Activated T-cell treated with anti-CD3 and anti-CD28 coated beads, Interleukin-2, amount 50 U/mL, for 24 hours (primary cell): Measurements from ENCODE around the gene CT47C1.
"Not testable (repeated sequence)": the region's sequence is repeated elsewhere in the genome, so short reads cannot be mapped to it uniquely, and the experiment has no call there.

ENCODE experiments used
- DNase-seq: peaks from one replicate; pipeline ENCODE4 v3.0.0-alpha.2; 2020
- H3K27ac Mint-ChIP-seq: 2 replicates; pipeline ENCODE4 v1.8.0; 2020; ENCODE audit warnings: mild to moderate bottlenecking, mixed read lengths
- H3K27me3 Mint-ChIP-seq: 2 replicates; pipeline ENCODE4 v1.8.0; 2020; ENCODE audit warnings: mixed read lengths
- H3K36me3 Mint-ChIP-seq: 2 replicates; pipeline ENCODE4 v1.8.0; 2020; ENCODE audit warnings: low read depth, mixed read lengths
- H3K4me1 Mint-ChIP-seq: 2 replicates; pipeline ENCODE4 v1.8.0; 2020; ENCODE audit warnings: low read depth, mixed read lengths
- H3K4me3 Mint-ChIP-seq: 2 replicates; pipeline ENCODE4 v1.8.0; 2020; ENCODE audit warnings: mild to moderate bottlenecking, moderate library complexity, mixed read lengths
- H3K9me3 Mint-ChIP-seq: 2 replicates; pipeline ENCODE4 v1.8.0; 2020; ENCODE audit warnings: mixed read lengths

Gene CT47C1

DNA sequence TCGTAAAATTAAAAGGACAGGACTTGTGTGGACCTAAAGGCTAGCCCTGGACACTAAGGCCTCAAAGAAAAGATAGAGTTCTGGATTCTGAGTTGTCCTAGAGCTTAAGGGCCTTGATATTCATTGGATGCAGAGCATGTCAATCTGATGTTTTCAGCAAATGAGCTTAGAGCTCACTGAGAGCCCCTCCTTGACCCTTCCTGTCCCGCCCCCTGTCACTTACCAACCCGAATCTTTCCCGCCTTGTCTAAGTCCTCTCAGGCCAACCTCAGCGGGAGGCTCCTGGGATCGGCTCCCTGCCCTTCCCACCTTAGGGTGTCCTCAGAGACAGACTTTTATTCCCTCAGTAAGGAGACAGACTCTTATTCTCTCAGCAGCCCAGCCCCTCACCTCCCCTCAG lies at the start of gene CT47C1:
TSS of gene CT47C1 (plus strand) at position 250 of the 400 bp plus-strand sequence. CDS start 233 bp downstream, outside the sequence.
- H3K4me3 Mint-ChIP-seq, result no peak within 1 kb of the TSS
- DNase-seq, result no peak

DNA sequence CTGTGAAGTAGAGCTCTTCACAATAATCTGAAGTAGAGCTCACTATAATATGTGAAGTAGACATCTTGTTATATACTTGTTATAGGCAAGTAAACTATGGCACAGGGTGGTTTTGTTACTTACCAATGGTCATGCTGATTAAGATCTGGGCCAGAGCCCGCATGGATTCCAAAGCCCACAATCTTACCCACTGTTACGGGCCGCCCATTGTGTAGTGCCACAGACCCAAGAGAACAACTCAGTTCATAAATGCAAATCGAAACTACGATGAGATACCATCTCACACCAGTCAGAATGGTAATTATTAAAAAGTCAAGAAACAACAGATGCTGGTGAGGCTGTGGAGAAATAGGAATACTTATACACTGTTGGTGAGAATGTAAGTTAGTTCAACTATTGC lies 46.9 kb upstream of the CT47C1 start:
- DNase-seq, result no peak
- Mint-ChIP-seq H3K9me3 (no peaks in the 10 kb centered on the region), H3K4me3 (no peak overlapping the region), H3K27ac (no peak overlapping the region), H3K27me3 (peaks cover 12% of the 10 kb centered on the region), H3K36me3 (peaks cover 8% of the 10 kb centered on the region), H3K4me1 (no peaks in the 10 kb centered on the region)

More for the DNA sequence above, at the start of gene CT47C1:
- H3K27ac Mint-ChIP-seq, result no peak within 1 kb of the TSS
- H3K36me3 Mint-ChIP-seq, result no peaks in the 10 kb centered on the region
- no peaks in the 10 kb centered on the region for H3K4me1 Mint-ChIP-seq
- H3K27me3 Mint-ChIP-seq, result peaks cover 17% of the 10 kb centered on the region
- H3K9me3 Mint-ChIP-seq, result no peaks in the 10 kb centered on the region

DNA sequence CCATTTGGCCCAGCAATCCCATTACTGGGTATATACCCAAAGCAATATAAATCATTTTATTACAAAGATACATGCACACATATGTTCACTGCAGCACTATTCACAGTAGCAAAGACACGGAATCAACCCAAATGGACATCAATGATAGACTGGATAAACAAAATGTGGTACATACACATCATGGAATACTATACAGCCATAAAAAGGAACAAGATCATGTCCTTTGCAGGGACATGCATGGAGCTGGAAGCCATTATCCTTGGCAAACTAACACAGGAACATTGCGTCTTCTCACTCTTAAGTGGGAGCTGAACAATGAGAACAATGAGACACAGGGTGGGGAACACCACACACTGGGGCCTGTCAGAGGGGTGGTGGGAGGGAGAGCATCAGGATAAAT lies 46.4 kb upstream of the CT47C1 start:
- not testable (repeated sequence) for H3K9me3 Mint-ChIP-seq, DNase-seq, H3K4me3 Mint-ChIP-seq, H3K27me3 Mint-ChIP-seq, H3K36me3 Mint-ChIP-seq, H3K4me1 Mint-ChIP-seq, H3K27ac Mint-ChIP-seq

DNA sequence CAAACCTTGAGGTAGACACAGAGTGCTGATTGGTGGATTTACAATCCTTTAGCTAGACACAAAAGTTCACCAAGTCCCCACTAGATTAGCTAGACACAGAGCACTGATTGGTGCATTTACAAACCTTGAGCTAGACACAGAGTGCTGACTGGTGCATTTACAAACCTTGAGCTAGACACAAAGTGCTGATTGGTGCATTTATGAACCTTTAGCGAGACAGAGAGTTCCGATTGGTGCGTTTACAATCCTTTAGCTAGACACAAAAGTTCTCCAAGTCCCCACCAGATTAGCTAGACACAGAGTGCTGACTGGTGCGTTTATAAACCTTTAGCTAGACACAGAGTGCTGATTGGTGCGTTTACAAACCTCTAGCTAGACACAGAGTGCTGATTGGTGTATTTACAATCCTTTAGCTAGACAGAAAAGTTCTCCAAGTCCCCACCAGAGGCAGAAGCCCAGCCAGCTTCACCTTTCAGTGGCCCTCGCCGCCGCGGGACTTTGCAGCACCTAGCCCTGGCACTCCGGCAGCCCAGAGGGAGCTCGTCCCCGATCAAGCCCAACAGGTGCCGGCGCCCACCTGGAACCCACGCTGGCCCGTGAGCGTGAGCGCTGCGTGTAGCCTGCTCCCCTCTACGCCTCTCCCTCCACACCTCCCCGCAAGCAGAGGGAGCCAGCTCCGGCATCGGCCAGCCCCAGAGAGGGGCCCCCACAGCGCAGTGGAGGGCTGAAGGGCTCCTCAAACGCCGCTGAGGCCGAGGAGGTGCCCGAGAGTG lies 44.6 kb upstream of the CT47C1 start:
- H3K27me3 Mint-ChIP-seq, result peaks cover 14% of the 10 kb centered on the region
- not testable (repeated sequence) for H3K9me3 Mint-ChIP-seq, H3K4me3 Mint-ChIP-seq, H3K36me3 Mint-ChIP-seq, DNase-seq, H3K4me1 Mint-ChIP-seq, H3K27ac Mint-ChIP-seq

DNA sequence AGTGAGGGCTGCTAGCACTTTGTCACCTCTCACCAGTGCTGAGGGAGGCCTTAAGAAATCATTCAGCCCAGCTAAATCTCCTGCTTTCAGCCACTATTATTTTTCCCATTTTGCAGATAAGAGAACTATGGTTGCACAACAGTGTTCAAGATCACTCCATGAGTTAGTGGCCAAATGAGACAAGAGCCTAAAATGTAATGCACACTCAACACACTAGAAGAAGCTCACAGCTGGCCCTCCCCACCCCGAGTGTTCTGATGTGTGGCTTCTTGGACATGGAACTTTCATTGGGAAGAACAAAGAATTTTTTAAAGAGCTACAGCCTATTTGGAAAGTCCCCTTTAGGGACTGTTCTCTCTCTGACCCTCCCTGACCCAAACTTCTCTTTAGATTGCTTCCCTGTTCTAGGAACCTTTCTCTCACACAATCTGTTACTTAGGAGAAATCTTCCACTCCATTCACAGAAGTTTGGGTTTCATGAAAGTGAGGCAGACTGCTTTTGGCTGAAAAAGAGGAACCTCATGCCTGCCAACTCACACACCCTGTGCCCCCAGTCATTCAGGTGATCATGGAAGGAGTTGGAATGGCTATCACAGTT lies 44.0 kb upstream of the CT47C1 start:
- H3K4me3 Mint-ChIP-seq, result no peak overlapping the region
- peaks cover 18% of the 10 kb centered on the region for H3K27me3 Mint-ChIP-seq
- H3K27ac Mint-ChIP-seq, result no peak overlapping the region
- no peak for DNase-seq
- no peaks in the 10 kb centered on the region for H3K4me1 Mint-ChIP-seq
- H3K36me3 Mint-ChIP-seq, result no peaks in the 10 kb centered on the region
- peaks cover under 1% of the 10 kb centered on the region for H3K9me3 Mint-ChIP-seq

DNA sequence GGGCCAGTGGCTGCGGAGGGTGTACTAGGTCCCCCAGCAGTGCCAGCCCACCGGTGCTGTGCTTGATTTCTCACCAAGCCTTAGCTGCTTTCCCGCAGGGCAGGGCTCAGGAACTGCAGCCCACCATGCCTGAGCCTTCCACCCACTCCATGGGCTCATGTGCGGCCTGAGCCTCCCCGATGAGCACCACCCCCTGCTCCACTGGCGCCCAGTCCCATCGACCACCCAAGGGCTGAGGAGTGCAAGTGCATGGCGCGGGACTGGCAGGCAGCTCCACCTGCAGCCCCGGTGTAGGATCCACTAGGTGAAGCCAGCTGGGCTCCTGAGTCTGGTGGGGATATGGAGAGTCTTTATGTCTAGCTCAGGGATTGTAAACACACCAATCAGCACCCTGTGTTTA lies 43.1 kb upstream of the CT47C1 start:
- not testable (repeated sequence) for DNase-seq, H3K9me3 Mint-ChIP-seq, H3K36me3 Mint-ChIP-seq, H3K4me1 Mint-ChIP-seq, H3K27ac Mint-ChIP-seq, H3K4me3 Mint-ChIP-seq
- H3K27me3 Mint-ChIP-seq, result peaks cover 18% of the 10 kb centered on the region

DNA sequence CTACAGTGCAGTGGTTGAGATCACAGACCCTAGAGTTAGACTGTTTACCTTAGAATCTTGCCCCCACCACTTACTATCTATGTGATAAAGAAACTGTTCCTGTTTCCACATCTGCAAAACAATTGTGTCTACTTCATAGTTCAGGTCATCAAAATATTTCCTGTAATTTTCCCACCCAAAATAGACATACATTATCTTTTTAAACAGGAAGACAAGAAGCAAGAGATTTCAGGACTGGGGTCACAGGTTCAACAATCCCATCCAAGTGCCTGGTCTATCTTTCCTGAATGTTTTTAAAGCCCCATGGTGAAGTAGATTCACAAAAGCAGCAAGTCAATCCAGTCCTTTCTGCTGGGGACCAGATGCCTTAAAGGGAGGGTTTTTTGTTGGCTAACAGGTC lies 41.8 kb upstream of the CT47C1 start:
- DNase-seq, result no peak
- Mint-ChIP-seq H3K36me3 (no peaks in the 10 kb centered on the region), H3K27me3 (peaks cover 18% of the 10 kb centered on the region), H3K27ac (no peak overlapping the region), H3K4me1 (no peaks in the 10 kb centered on the region), H3K9me3 (peaks cover 5% of the 10 kb centered on the region), H3K4me3 (no peak overlapping the region)

DNA sequence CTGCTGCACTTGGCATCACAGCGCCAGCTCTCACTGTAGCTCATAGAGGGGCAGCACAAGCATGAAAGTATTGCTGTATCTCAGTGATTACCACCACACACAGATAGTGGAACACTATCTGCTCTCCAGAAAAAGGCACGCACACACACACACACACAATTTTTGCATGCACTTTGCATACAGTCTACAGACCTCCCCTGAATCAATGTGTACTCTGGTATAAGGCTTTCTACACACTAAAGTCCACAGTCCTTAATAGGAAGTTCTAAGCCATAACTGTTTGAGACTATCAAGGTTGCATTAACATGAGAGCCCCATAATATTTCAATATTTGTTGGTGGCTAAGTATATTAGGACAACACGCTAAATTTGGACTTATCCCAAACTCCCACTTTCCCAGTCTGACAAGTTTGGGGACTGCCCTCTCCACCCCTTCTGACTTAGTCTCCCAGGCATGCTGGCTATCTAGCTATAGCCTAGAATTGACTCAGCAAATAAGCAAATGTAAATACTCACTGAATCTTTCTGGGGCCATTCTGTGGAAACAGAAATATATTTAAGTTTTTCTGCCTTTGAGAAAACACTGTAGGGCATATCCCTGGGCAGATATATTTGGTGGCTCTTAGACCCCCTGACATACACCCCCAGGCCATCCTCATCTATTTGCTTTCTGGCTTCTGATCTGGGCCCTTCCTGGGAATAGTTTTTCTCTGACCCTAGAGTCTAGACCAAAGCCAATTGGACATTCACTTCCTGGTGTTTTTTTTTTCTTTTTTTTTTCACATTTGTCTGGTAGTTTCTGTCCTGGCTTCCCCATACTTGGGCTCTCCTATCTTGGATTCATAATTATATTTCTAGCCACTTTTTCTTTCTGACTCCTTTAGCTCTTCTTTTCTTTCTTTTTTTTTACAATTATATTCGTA lies 36.4 kb upstream of the CT47C1 start:
- Mint-ChIP-seq H3K4me1 (no peaks in the 10 kb centered on the region), H3K36me3 (no peaks in the 10 kb centered on the region), H3K27ac (no peak overlapping the region), H3K9me3 (peaks cover 5% of the 10 kb centered on the region), H3K27me3 (peaks cover 27% of the 10 kb centered on the region), H3K4me3 (no peak overlapping the region)
- DNase-seq, result no peak

DNA sequence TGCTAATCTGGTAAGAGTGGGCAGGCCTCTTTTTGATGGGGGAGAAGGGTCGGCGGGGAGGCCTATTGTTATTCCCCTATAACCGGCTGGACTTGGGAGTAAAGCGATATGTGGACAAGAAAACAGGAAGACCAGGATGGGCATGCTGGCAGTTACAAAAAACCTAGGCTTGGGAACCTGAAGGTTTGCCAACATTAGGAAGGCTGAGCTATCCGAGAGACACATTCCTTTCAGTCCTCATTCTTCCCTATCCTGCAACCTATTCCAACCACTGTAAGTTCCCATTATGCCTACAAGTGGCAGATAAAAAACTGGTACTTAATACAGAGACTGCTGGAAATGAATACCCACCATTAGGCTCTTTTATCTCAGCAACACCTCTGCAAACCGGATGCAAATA lies 32.4 kb upstream of the CT47C1 start:
- no peaks in the 10 kb centered on the region for H3K4me1 Mint-ChIP-seq
- no peak overlapping the region for H3K27ac Mint-ChIP-seq
- H3K9me3 Mint-ChIP-seq, result no peaks in the 10 kb centered on the region
- H3K27me3 Mint-ChIP-seq, result peaks cover 13% of the 10 kb centered on the region
- H3K4me3 Mint-ChIP-seq, result no peak overlapping the region
- no peaks in the 10 kb centered on the region for H3K36me3 Mint-ChIP-seq
- DNase-seq, result no peak

DNA sequence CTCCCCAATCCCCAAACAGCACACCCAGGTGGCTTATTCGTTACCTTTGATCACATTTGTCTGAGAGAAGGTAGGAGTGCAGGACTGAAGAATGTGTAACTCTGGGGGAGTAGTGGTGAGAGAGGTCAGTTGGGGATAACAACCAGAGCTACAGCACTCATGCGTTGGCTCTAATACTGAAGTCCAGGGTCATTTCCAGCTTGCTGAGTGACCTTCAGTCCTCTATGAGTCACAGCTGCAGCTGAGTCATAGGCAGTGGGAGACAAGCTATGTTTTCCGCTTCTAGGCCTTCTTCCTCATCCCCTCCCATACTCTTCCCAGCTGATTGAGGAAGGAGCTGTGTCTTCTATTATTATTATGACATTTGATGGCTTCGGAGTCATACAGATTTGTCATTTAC lies 31.6 kb upstream of the CT47C1 start:
- H3K27me3 Mint-ChIP-seq, result peaks cover 16% of the 10 kb centered on the region
- no peak overlapping the region for H3K27ac Mint-ChIP-seq
- H3K4me3 Mint-ChIP-seq, result no peak overlapping the region

DNA sequence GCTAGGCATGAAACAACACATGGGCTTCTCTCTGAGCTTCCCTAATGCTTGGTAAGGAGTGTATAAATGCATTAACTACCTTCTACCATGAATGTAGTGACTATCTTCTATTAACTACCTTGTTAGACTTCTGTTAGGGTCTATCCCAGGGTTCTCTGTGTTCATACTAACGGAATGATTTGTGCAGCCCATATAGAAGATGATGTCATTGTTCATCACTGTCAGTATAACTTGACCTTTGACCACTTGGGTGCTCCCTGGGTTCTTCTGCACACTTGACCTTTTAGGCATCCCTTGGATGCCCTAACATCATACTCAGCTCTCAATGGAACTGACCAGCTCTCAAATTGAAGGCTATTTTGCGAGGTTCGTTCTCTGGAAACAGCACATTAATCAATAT lies 30.8 kb upstream of the CT47C1 start:
- no peak overlapping the region for H3K27ac Mint-ChIP-seq
- H3K36me3 Mint-ChIP-seq, result no peaks in the 10 kb centered on the region
- H3K27me3 Mint-ChIP-seq, result peaks cover 16% of the 10 kb centered on the region
- peaks cover 3% of the 10 kb centered on the region for H3K4me1 Mint-ChIP-seq
- no peak overlapping the region for H3K4me3 Mint-ChIP-seq
- no peaks in the 10 kb centered on the region for H3K9me3 Mint-ChIP-seq
- no peak for DNase-seq

More for the DNA sequence above, 31.6 kb upstream of the CT47C1 start:
- no peaks in the 10 kb centered on the region for H3K36me3 Mint-ChIP-seq
- peaks cover 3% of the 10 kb centered on the region for H3K4me1 Mint-ChIP-seq
- no peak for DNase-seq
- H3K9me3 Mint-ChIP-seq, result no peaks in the 10 kb centered on the region

DNA sequence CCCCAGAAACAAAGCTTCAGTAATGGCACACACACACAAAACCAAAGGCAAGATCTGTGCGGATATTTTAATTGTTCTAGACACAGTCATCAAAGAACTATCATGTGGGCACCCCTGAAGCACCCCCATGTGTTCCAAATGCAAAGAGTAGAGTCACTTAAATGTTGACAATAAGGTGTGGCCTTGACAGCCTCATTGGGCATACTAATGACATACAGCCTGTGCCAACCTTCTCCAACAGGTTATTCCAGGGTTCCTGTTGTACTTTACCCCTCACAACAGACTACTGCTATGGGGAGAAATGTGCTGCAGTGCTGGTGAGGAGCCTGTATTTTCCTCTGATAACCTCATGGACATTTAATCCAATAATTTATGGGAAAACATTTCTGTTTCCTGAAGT lies 29.8 kb upstream of the CT47C1 start:
- Mint-ChIP-seq H3K4me3 (no peak overlapping the region), H3K4me1 (peaks cover 3% of the 10 kb centered on the region), H3K27ac (no peak overlapping the region), H3K27me3 (peaks cover 13% of the 10 kb centered on the region), H3K9me3 (no peaks in the 10 kb centered on the region), H3K36me3 (no peaks in the 10 kb centered on the region)
- DNase-seq, result no peak

DNA sequence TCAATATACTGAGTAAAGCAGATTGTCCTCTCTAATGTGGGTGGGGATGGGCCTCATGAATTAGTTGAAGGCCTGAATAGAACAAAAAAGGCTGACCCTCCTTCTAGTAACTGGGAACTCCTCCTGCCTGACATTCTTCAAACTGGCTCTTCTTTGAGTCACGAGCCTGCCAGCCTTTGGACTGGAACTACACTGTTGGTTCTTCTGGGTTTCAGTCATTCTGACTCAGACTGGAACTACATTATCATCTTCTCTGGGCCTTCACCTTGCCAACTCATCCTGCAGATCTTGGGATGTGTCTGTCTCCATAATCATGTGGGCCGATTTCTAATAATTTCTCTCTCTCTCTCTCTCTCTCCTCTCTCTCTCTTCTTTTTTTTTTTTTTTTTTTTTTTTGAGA lies 26.9 kb upstream of the CT47C1 start:
- H3K27ac Mint-ChIP-seq, result no peak overlapping the region
- H3K36me3 Mint-ChIP-seq, result no peaks in the 10 kb centered on the region
- DNase-seq, result no peak

DNA sequence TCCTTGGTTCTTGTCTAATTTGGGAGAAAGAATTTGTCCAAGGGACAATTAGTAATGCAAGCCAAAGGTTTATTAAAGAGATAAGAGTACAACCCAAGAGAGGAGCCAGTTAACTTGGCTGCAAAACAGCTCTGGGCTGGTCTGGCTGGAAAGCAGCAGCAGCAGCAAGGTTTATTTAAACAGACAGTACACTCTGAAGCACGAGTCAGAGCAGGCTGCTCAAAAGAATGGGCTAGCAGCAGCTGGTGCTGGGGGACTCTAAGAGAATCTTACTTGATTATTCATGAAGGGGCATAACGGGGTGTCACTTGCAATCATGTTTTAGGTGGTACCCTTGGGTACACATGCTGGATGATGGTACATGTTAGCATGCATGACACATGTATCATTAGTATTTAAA lies 17.1 kb upstream of the CT47C1 start:
- no peaks in the 10 kb centered on the region for H3K4me1 Mint-ChIP-seq
- DNase-seq, result no peak
- H3K4me3 Mint-ChIP-seq, result no peak overlapping the region
- no peaks in the 10 kb centered on the region for H3K36me3 Mint-ChIP-seq
- peaks cover 42% of the 10 kb centered on the region for H3K27me3 Mint-ChIP-seq
- no peaks in the 10 kb centered on the region for H3K9me3 Mint-ChIP-seq
- H3K27ac Mint-ChIP-seq, result no peak overlapping the region

More for the DNA sequence above, 26.9 kb upstream of the CT47C1 start:
- Mint-ChIP-seq H3K4me3 (no peak overlapping the region), H3K4me1 (peaks cover 3% of the 10 kb centered on the region), H3K9me3 (no peaks in the 10 kb centered on the region), H3K27me3 (peaks cover 13% of the 10 kb centered on the region)
